ENCODE results near the gene ARFIP2. TPM values are rescaled to one million over a fixed set of nuclear protein-coding genes. Genes with fewer than 3 reads are reported as not detected.

ARFIP2 gene
- total RNA-seq, 1 experiment from 2014 or later = 55.1 TPM

- H3K18ac ChIP-seq (ENCODE audit: insufficient read length, low read depth, low read length) = no peak overlapping the region
- Mint-ChIP-seq H3K4me3 (no peak overlapping the region), H3K27me3 (ENCODE audit: low read depth) (peaks cover 18% of the 10 kb centered on the region), H3K9me3 (no peaks in the 10 kb centered on the region; a peak in 1 of 5 replicates), H3K4me1 (peaks cover 12% of the 10 kb centered on the region in 2 experiments), H3K27ac (peak overlapping the region in 2 of 3 experiments; percentile 70 to 74; a peak in 3 of 7 replicates), H3K36me3 (ENCODE audit: insufficient read depth in 1 of 3, low read depth in 3 of 3) (no peaks in the 10 kb centered on the region; a peak in 1 of 7 replicates)
- H2BK15ac ChIP-seq (ENCODE audit: low read depth, low read length) = no peak overlapping the region
- H4K20me1 ChIP-seq (ENCODE audit: control insufficient read depth, insufficient read depth, insufficient read length) = no peaks in the 10 kb centered on the region
- H4K91ac ChIP-seq (ENCODE audit: insufficient read length, low read depth, low read length) = no peak overlapping the region
- no peak overlapping the region for H2AK5ac ChIP-seq (ENCODE audit: insufficient read length, low read length)
- H3K23ac ChIP-seq (ENCODE audit: insufficient read length, low read depth, low read length) = no peak overlapping the region
- H2BK5ac ChIP-seq (ENCODE audit: insufficient read length, low read length) = no peak overlapping the region
- no peak overlapping the region for H3K56ac ChIP-seq (ENCODE audit: insufficient read length, low read depth, low read length)
- H3K4me1 ChIP-seq (ENCODE audit: insufficient read depth, low read length) = no peaks in the 10 kb centered on the region; the same call in 1 of the 2 replicates
- no peaks in the 10 kb centered on the region for H3K23me2 ChIP-seq (ENCODE audit: insufficient read length, low read depth, low read length, poor library complexity, severe bottlenecking)
- no peak for DNase-seq
- H3T11ph ChIP-seq (ENCODE audit: low read length) = no peak overlapping the region
- H3K9me3 ChIP-seq (ENCODE audit: control insufficient read depth, low read depth, low read length) = no peaks in the 10 kb centered on the region
- no peak overlapping the region for H4K8ac ChIP-seq (replicated peaks; ENCODE audit: insufficient read length, low read depth, low read length)
- H3K4ac ChIP-seq (ENCODE audit: low read depth, low read length) = no peak overlapping the region
- TF ChIP-seq, protein P1, sequence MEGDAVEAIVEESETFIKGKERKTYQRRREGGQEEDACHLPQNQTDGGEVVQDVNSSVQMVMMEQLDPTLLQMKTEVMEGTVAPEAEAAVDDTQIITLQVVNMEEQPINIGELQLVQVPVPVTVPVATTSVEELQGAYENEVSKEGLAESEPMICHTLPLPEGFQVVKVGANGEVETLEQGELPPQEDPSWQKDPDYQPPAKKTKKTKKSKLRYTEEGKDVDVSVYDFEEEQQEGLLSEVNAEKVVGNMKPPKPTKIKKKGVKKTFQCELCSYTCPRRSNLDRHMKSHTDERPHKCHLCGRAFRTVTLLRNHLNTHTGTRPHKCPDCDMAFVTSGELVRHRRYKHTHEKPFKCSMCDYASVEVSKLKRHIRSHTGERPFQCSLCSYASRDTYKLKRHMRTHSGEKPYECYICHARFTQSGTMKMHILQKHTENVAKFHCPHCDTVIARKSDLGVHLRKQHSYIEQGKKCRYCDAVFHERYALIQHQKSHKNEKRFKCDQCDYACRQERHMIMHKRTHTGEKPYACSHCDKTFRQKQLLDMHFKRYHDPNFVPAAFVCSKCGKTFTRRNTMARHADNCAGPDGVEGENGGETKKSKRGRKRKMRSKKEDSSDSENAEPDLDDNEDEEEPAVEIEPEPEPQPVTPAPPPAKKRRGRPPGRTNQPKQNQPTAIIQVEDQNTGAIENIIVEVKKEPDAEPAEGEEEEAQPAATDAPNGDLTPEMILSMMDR (conservative IDR thresholded peaks at IDR 0.05) = no peak
- no peaks in the 10 kb centered on the region for H3K79me1 ChIP-seq (ENCODE audit: insufficient read depth, low read depth, low read length, poor library complexity, severe bottlenecking)
- H4K5ac ChIP-seq (ENCODE audit: insufficient read length, low read depth, low read length) = no peak overlapping the region
- no peak overlapping the region for H2BK120ac ChIP-seq (ENCODE audit: low read depth, low read length, poor library complexity, severe bottlenecking)
- no peak overlapping the region for H3K27ac ChIP-seq (ENCODE audit: insufficient read length, low read depth, low read length)
- H2BK20ac ChIP-seq (ENCODE audit: low read depth, low read length, poor library complexity, severe bottlenecking) = no peak overlapping the region
- H3K27me3 ChIP-seq (ENCODE audit: insufficient read depth, low read length) = no peaks in the 10 kb centered on the region
- H3K79me2 ChIP-seq (ENCODE audit: insufficient read depth, low read length) = no peaks in the 10 kb centered on the region
- no peak overlapping the region for H3K9ac ChIP-seq (ENCODE audit: extremely low read depth, insufficient read length, low read length)
- no peak overlapping the region for H3K14ac ChIP-seq (ENCODE audit: insufficient read depth, low read length)
- no peak overlapping the region for H2AFZ ChIP-seq (ENCODE audit: low read length)
- H3K4me2 ChIP-seq (ENCODE audit: insufficient read depth, insufficient read length, low read length) = no peak overlapping the region
- H2BK12ac ChIP-seq (ENCODE audit: insufficient read length, low read depth, low read length) = no peak overlapping the region
Observed at GRCh38 chr11:6427516-6427915, 53.6 kb downstream of the ARFIP2 start.

Other genes starting within 250 kb of the ARFIP2 start
- gene FHIP1B, start 246.7 kb downstream of the ARFIP2 start, total RNA-seq (2021) = 27.4 and 28.5 TPM in 2 replicates
- gene CNGA4, start 242.2 kb downstream of the ARFIP2 start, total RNA-seq (2021) = 0.11 and 0.20 TPM in 2 replicates
- gene CCKBR, start 221.5 kb downstream of the ARFIP2 start, total RNA-seq (2021) = 10.6 and 10.9 TPM in 2 replicates
- 56.7 and 60.0 TPM in 2 replicates for gene CAVIN3, start 160.8 kb downstream of the ARFIP2 start, total RNA-seq (2021)
- gene SMPD1, start 90.9 kb downstream of the ARFIP2 start, total RNA-seq (2021) = 4.5 and 5.3 TPM in 2 replicates
- gene APBB1, start 62.2 kb downstream of the ARFIP2 start, total RNA-seq (2021) = 34.8 and 37.0 TPM in 2 replicates
- 1.0 and 1.2 TPM in 2 replicates for gene HPX, start 40.3 kb downstream of the ARFIP2 start, total RNA-seq (2021)
- gene TRIM3, start 7.4 kb downstream of the ARFIP2 start, total RNA-seq (2021) = 12.3 and 14.4 TPM in 2 replicates
- gene TIMM10B, start 170 bp upstream of the ARFIP2 start, total RNA-seq (2021) = 49.9 and 50.3 TPM in 2 replicates
- gene DNHD1, start 15.9 kb upstream of the ARFIP2 start, total RNA-seq (2021) = 3.5 TPM in 2 replicates
- 14.2 and 16.0 TPM in 2 replicates for gene RRP8, start 122.3 kb upstream of the ARFIP2 start, total RNA-seq (2021)
- 96.2 and 100 TPM in 2 replicates for gene ILK, start 122.4 kb upstream of the ARFIP2 start, total RNA-seq (2021)
- gene TAF10, start 130.9 kb upstream of the ARFIP2 start, total RNA-seq (2021) = 198 and 207 TPM in 2 replicates
- 37.2 and 37.5 TPM in 2 replicates for gene TPP1, start 138.1 kb upstream of the ARFIP2 start, total RNA-seq (2021)
- gene DCHS1, start 174.5 kb upstream of the ARFIP2 start, total RNA-seq (2021) = 12.2 and 12.5 TPM in 2 replicates
- 75.5 and 85.3 TPM in 2 replicates for gene MRPL17, start 202.0 kb upstream of the ARFIP2 start, total RNA-seq (2021)

All from H9 (cell line).